ENCODE data around the gene S100A2. TPM values are rescaled to one million over a fixed set of nuclear protein-coding genes. Genes with fewer than 3 reads are reported as not detected.

Gene S100A2
- total RNA-seq, 6 experiments from 2014 or later, result not detected

DNA sequence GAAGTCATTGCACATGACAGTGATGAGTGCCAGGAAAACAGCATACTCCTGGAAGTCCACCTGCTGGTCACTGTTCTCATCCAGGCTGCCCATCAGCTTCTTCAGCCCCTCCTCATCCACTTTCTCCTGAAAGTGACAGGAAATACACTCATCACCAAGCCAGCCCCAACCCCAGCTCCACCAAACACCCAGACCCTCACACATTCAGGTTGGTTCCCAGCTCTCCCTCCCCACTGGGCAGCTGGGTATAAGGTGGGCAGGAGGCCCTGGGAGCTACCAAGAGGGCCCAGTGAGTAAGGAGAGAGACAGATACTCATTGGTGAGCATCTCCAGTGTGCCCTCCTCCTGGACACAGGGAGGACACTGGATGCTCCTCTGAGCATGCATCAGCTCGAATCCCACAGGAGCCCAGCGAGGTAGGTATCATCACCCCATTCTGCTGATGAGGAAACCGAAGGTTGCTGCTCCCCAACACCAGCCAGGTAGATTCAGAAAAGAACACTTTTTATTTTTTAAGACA is 4.1 kb downstream of the S100A2 start:
- Histone ChIP-seq H3K4me1 (no peaks in the 10 kb centered on the region), H3K27ac (no peak overlapping the region), H3K27me3 (no peaks in the 10 kb centered on the region), H3K36me3 (no peaks in the 10 kb centered on the region), H3K9me3 (no peaks in the 10 kb centered on the region), H3K4me3 (no peak overlapping the region)
- DNase-seq, result no peak
- intact Hi-C loops (cut with DNase I), result loop anchor here in 1 of 2 donors (10.0 kb wide), 1 partner anchor 47 kb away; no protein-coding TSS in a partner anchor
- TF ChIP-seq, protein P1, sequence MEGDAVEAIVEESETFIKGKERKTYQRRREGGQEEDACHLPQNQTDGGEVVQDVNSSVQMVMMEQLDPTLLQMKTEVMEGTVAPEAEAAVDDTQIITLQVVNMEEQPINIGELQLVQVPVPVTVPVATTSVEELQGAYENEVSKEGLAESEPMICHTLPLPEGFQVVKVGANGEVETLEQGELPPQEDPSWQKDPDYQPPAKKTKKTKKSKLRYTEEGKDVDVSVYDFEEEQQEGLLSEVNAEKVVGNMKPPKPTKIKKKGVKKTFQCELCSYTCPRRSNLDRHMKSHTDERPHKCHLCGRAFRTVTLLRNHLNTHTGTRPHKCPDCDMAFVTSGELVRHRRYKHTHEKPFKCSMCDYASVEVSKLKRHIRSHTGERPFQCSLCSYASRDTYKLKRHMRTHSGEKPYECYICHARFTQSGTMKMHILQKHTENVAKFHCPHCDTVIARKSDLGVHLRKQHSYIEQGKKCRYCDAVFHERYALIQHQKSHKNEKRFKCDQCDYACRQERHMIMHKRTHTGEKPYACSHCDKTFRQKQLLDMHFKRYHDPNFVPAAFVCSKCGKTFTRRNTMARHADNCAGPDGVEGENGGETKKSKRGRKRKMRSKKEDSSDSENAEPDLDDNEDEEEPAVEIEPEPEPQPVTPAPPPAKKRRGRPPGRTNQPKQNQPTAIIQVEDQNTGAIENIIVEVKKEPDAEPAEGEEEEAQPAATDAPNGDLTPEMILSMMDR (IDR thresholded peaks at IDR 0.05), result no peak
- no peak for TF ChIP-seq POLR2A (IDR thresholded peaks at IDR 0.05)
- ATAC-seq, result no peak
- no CpG with 5 or more reads among the region's 3 CpGs for WGBS (ENCODE audit: insufficient coverage, low coverage, low lambda C conversion rate, missing lambda C conversion rate)

DNA sequence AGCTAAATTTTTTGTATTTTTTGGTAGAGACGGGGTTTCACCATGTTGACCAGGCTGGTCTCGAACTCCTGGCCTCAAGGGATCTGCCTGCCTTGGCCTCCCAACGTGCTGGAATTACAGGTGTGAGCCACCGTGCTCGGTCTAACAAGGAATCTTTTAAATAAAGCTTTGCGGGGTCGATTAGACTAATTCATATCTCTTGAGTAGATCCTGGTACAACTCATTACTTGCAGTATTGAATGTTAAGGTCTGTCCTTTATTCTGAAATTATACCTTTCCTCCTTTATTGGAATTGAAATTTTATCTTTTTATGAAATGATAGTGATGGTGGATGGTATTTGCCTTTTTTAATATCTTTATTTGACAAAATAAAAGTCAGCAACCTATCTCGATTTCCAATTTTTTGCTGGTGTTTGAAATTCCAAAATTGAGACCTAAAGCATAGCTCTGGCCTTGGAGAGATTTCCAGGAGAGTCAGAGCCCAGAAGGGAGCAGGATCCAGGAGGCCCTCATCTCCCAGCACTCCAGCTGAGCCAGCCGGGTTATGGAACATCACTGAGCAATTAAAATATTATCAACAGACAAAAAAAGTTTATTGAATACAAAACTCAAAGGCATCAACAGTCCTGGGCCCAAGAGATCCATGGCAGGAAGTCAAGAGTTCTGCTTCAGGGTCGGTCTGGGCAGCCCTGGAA is 4.7 kb downstream of the S100A2 start:
- ATAC-seq, result no peak
- H3K4me1 ChIP-seq, result no peaks in the 10 kb centered on the region
- TF ChIP-seq, protein P1 (IDR thresholded peaks at IDR 0.05), result no peak
- no peak for TF ChIP-seq POLR2A (IDR thresholded peaks at IDR 0.05)
- no peak overlapping the region for H3K27ac ChIP-seq
- intact Hi-C loops (cut with DNase I), result loop anchor here in 1 of 2 donors (10.0 kb wide), 1 partner anchor 46 kb away; no protein-coding TSS in a partner anchor
- H3K27me3 ChIP-seq, result no peaks in the 10 kb centered on the region
- no peak overlapping the region for H3K4me3 ChIP-seq
- H3K36me3 ChIP-seq, result no peaks in the 10 kb centered on the region
- DNase-seq, result no peak
- 77% methylated on average over 10 of the region's 10 CpGs for WGBS (ENCODE audit: insufficient coverage, low coverage, low lambda C conversion rate, missing lambda C conversion rate)
- H3K9me3 ChIP-seq, result no peaks in the 10 kb centered on the region

DNA sequence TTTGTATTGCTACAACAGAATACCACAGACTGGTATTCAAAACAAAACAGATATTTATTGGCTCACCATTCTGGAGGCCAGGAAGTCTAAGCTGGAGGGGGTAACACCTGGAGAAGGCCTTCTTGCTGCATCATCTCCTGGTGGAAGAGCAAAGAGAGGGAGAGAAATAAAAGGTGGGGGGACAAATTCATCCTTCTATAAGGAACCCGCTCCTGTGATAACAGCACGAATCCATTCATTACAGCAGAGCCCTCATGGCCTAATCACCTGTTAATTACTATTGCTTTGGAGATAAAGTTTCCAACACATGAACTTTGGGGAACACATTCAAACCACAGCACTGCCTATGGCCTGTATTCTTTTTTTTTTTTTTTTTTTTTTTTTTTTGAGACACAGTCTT is 5.4 kb downstream of the S100A2 start:
- H3K27me3 ChIP-seq, result no peaks in the 10 kb centered on the region
- no peak overlapping the region for H3K27ac ChIP-seq
- WGBS (ENCODE audit: insufficient coverage, low coverage, low lambda C conversion rate, missing lambda C conversion rate), result no CpG with 5 or more reads among the region's 2 CpGs
- H3K36me3 ChIP-seq, result no peaks in the 10 kb centered on the region
- intact Hi-C loops (cut with DNase I), result loop anchor here in 1 of 2 donors (10.0 kb wide), 1 partner anchor 45 kb away; no protein-coding TSS in a partner anchor
- DNase-seq, result no peak
- TF ChIP-seq, protein P1 (IDR thresholded peaks at IDR 0.05), result no peak
- no peak for TF ChIP-seq POLR2A (IDR thresholded peaks at IDR 0.05)
- ATAC-seq, result no peak
- no peaks in the 10 kb centered on the region for H3K4me1 ChIP-seq
- H3K9me3 ChIP-seq, result no peaks in the 10 kb centered on the region
- H3K4me3 ChIP-seq, result no peak overlapping the region

DNA sequence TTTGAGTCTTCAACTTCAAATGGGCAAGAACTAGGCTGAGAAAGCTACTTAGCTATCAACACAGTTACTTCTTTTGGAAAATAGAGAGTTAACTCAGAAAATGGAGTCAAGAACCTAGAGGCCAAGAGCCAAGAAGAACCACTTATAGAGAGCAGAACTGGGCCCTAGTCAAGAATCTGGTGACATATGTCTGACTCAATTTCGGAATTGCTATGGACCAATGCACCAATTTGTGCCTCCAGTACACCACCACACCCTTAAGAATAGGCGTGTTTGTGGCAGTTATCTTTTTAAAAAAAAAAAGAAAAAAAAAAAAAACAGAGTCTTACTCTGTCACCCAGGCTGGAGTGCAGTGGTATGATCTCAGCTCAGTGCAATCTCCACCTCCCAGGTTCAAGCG is 7.8 kb downstream of the S100A2 start:
- TF ChIP-seq, protein P1 (IDR thresholded peaks at IDR 0.05), result no peak
- no peak for TF ChIP-seq POLR2A (IDR thresholded peaks at IDR 0.05)
- intact Hi-C loops (cut with DNase I), result no loop called here
- ATAC-seq, result no peak

More for the DNA sequence above, 7.8 kb downstream of the S100A2 start:
- no peak for DNase-seq
- Histone ChIP-seq H3K4me1 (no peaks in the 10 kb centered on the region), H3K9me3 (no peaks in the 10 kb centered on the region), H3K4me3 (no peak overlapping the region), H3K27ac (no peak overlapping the region), H3K27me3 (no peaks in the 10 kb centered on the region), H3K36me3 (no peaks in the 10 kb centered on the region)
- 100% methylated on average over 2 of the region's 3 CpGs for WGBS (ENCODE audit: insufficient coverage, low coverage, low lambda C conversion rate, missing lambda C conversion rate)

All from right lobe of liver (tissue), 6 donors.